Stimulated activated CD4-positive, alpha-beta T cell treated with anti-CD3 and anti-CD28 coated beads, Interleukin-12 subunit alpha, Interleukin-12 subunit beta, amount 100 ng/mL, for 24 hours (primary cell): ENCODE results near the gene C6orf163.
"Not testable (repeated sequence)": the region's sequence is repeated elsewhere in the genome, so short reads cannot be mapped to it uniquely, and the experiment has no call there.

Source experiments
- DNase-seq, 2 experiments: peaks; one replicate each; pipeline ENCODE4 v3.0.0-alpha.2; 2020; ENCODE audit warnings: low read depth in 2 of 2

Gene C6orf163

GRCh38 chr6:87344731-87345130 lies at the start of gene C6orf163:
C6orf163 (plus strand) TSS chr6:87344813; CDS start chr6:87345100, 287 bp downstream.
- no peak for DNase-seq

- DNase-seq: no peak
Measured at GRCh38 chr6:87297119-87297518, 47.5 kb upstream of the C6orf163 start.

GRCh38 chr6:87301277-87301676 lies 43.3 kb upstream of the C6orf163 start:
- not testable (repeated sequence) for DNase-seq

- DNase-seq: no peak
Measured at GRCh38 chr6:87308970-87309369, 35.6 kb upstream of the C6orf163 start.

GRCh38 chr6:87312860-87313259 lies 31.8 kb upstream of the C6orf163 start:
- no peak for DNase-seq

GRCh38 chr6:87315071-87315470 lies 29.5 kb upstream of the C6orf163 start:
- DNase-seq: no peak

- no peak for DNase-seq
Measured at GRCh38 chr6:87319271-87319987, 25.2 kb upstream of the C6orf163 start.

- DNase-seq: peak; percentile 70 to 89
Measured at GRCh38 chr6:87322304-87323212, 22.1 kb upstream of the C6orf163 start, which contains the start of gene SMIM8. SMIM8 (plus strand) TSS chr6:87322588; CDS start chr6:87337032, 14,444 bp downstream.

GRCh38 chr6:87323880-87324279 lies 20.7 kb upstream of the C6orf163 start:
- DNase-seq: not testable (repeated sequence)

- DNase-seq: no peak
Measured at GRCh38 chr6:87330961-87331360, 13.7 kb upstream of the C6orf163 start.

- no peak for DNase-seq
Measured at GRCh38 chr6:87333033-87333432, 11.6 kb upstream of the C6orf163 start.

- no peak for DNase-seq
Measured at GRCh38 chr6:87333591-87334181, 10.9 kb upstream of the C6orf163 start.

GRCh38 chr6:87334683-87335082 lies 9.9 kb upstream of the C6orf163 start:
- no peak for DNase-seq

- no peak for DNase-seq
Measured at GRCh38 chr6:87336367-87336766, 8.2 kb upstream of the C6orf163 start.

GRCh38 chr6:87340230-87340629 lies 4.4 kb upstream of the C6orf163 start:
- DNase-seq: no peak

GRCh38 chr6:87341158-87341557 lies 3.5 kb upstream of the C6orf163 start:
- no peak for DNase-seq

- DNase-seq: no peak
Measured at GRCh38 chr6:87341899-87342298, 2.7 kb upstream of the C6orf163 start.

- DNase-seq: no peak
Measured at GRCh38 chr6:87342829-87343228, 1.8 kb upstream of the C6orf163 start.

- DNase-seq: no peak
Measured at GRCh38 chr6:87346700-87347099, 2.1 kb downstream of the C6orf163 start.

GRCh38 chr6:87349896-87350295 lies 5.3 kb downstream of the C6orf163 start:
- DNase-seq: no peak

- DNase-seq: no peak
Measured at GRCh38 chr6:87350516-87350915, 5.9 kb downstream of the C6orf163 start.

GRCh38 chr6:87351583-87351982 lies 7.0 kb downstream of the C6orf163 start:
- no peak for DNase-seq
